Left colon (tissue), 2 donors: ENCODE results near the gene TCTN2. TPM values are rescaled to one million over a fixed set of nuclear protein-coding genes. Genes with fewer than 3 reads are reported as not detected.

Source experiments
- ATAC-seq: fragments of 200-7000 bp; cut with Tn5 transposase; one replicate; pipeline ENCODE4 v1.9.1; 2020; ENCODE audit warnings: mild to moderate bottlenecking, moderate library complexity
- DNase-seq, 2 donors: peaks; one replicate each; pipeline ENCODE4 v3.0.0-alpha.2; 2020
- intact Hi-C, 2 donors: fragments of 100-400 bp; cut with DNase I in 1 of 2; cut with micrococcal nuclease in 1 of 2; formaldehyde crosslinking; loops; one replicate each; pipeline versions ENCODE4 v1.11.2 to v1.14.0; 2022; cut with DNase I, micrococcal nuclease
- long read RNA-seq: library from polyadenylated mRNA; unstranded; transcript quantifications from one replicate; pipeline ENCODE4 v2.0.0, GENCODE V29; 2021
- total RNA-seq, 2 donors: library from RNA; stranded (reverse); fragmentation: NEBNext Ultra II Directional; extraction: Animal tissue kit (Norgen Biotek cat#: 25700); gene quantifications; one replicate each; pipeline ENCODE4 v1.2.1, GENCODE V29; 2021
- donor health status: DM: no; HTN: no; CAD: no.
- donor health status: DM: yes; HTN: yes; CAD: no.

Gene TCTN2
- 1 to 10 TPM; 4.8 to 6.0 TPM for total RNA-seq
- long read RNA-seq, result 0 reads

DNA sequence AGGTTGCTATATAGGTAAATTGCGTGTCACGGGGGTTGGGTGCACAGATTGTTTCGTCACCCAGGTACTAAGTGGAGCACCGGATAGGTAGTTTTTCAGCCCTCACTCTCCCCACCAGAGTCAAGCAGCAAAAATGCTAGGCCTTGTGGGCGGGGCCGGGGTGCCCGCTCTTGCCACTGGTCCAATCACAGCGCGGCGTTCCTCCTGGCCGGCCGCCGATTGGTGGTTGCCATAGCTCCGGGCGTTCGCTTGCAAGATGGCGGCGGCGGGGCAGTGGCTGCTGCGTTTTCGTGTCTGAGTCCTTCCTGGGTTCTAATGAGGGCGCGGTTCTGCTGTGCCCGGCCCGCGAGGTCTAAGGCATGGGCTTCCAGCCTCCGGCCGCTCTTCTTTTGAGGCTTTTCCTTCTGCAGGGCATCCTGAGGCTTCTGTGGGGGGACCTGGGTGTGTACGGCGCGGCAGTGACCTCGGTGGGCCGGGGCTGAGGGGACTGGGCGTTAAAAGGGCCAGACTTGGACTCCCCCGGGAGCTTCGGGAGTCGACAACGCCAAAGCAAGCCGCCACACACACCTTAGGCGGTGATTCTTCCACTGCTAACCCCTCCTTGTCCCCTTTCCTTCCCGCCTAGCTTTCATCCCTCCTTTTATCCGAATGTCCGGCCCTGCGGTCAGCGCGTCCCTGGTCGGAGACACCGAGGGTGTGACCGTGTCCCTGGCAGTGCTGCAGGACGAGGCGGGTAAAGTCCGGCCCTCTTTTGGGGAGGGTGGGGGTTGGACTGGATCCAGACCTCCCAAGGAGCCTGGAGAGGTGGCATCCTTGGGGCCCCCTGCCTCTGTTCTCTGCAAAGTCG is at the start of gene TCTN2:
TCTN2 (plus strand) TSS at position 232 of the 847 bp plus-strand sequence; CDS start at position 360, 128 bp downstream.
- ATAC-seq, result peak; percentile 100
- DNase-seq, result peak; percentile 93 to 96
- intact Hi-C loops, result no loop called here

DNA sequence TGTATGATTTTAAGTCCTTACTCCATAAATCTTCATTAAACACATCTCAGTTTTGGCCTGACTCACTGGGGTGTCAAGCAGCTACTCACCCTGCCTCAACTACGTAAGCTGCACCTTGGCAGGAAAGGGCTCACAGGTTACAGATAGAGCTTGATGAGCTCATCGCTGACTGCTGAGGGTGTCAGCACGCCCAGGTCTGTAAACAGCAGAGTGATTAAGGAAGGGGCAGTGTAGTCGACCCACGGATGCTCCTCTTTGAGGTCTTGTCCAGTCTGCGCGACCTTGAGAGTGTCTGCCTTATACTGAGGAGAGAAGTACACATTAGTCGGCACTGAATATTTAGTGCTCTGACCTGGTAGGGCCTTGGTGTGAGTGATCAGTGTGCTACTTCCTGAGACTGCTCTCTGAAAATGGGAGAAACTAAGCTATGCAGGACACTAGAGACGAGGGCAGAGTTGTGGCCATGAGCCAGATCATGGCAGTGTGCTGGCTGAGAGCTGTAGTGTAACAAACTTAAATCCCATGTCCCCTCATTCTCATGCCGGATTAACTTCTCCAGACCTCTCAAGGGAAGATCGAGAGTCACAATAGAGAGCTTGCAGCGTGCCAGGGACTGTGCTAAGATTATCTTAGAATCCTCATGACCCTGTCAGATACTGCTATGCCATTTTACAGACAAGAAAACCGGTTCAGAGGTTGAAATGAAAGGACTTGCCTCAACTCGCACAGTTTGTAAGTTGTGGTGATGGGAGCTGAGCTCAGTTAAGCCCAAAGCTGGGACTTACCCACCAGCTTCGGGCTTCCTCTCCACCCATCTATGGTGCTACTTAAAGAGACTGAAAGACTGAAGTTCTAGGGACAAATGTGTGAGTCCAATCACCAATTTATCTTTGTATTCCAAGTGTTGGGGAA is 49.0 kb upstream of the TCTN2 start:
- ATAC-seq (no peak), DNase-seq (no peak)
- intact Hi-C loops, result no loop called here

DNA sequence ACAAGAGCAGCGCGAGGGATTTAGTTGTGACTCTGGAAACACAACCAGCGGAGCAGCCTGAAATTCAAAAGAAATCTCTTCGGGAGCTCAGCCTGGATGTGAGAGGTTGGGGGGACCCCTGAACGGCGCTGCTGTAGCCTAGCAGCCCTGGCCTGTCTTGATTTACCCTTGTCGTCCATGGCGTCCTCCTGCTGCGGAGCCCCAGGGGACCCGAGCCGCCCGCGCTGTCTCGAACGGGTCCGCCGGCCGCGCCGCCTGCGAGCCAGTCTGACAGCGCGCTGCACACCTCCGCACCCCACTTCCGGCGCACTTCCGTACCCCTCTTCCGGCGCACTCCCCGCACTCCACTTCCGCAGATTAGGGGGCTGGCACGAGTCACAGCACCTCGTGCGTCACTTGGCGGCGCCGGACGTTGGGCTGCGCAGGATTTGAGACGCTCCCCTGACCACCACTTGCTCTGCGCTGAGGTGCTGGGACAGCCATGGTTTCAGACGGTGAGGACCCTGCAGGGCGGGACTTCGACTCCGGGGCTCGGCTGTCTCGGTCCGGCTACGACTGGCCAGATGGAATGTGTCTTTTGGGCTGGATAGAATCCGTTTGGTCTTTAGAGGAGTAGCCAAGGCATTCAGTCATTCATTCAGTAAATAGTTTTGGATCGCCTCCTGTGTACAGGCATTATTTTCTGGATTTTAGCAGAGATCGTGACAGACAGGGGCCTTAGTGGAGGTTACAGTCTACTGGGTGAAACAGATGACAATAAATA is 37.4 kb upstream of the TCTN2 start, which contains the start of the genes EIF2B1 and GTF2H3:
EIF2B1 (minus strand) TSS at position 308 of the 763 bp plus-strand sequence; CDS start at position 179, 129 bp downstream.
GTF2H3 (plus strand) TSS at position 451 of the 763 bp plus-strand sequence; CDS start at position 482, 31 bp downstream.
- DNase-seq (peak; percentile 97 to 98), ATAC-seq (peak; percentile 99)
- intact Hi-C loops, result no loop called here

DNA sequence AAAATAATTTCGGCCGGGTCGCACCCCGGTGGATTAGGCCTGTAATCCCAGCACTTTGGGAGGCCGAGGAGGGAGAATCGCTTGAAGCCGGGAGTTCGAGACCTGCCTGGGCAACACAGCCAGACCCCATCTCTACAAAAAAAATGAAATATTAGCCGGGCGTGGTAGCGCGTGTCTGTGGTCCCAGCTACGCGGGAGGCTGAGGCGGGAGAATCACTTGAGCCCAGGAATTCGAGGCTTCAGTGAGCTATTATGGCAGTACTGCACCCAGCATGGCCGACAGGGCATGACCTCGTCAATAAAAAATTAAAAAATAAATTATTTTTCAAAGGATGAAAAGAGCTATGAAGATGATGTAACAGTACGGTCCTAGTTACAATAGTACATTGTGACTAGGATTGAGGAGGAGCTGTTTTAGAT is 36.8 kb upstream of the TCTN2 start:
- ATAC-seq, result no peak
- peak in 1 of 2 donors; percentile 15 for DNase-seq
- intact Hi-C loops, result no loop called here

DNA sequence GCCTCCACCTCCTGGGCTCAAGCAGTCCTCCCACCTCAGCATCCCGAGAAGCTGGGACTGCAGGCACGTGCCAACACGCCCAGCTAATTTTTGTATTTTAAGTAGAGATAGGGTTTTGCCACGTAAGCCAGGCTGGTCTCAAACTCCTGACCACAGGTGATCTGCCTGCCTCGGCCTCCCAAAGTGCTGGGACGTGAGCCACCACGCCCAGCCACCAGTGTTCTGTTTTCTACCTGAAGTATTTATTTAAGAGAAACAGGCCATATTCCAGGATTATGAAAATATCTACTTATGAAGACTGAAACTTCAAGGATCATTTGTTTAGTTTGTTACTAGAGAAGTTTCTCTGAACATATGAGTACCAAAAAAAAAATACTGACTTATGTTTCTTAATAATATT is 27.0 kb upstream of the TCTN2 start:
- ATAC-seq, result no peak
- intact Hi-C loops, result no loop called here
- no peak for DNase-seq

DNA sequence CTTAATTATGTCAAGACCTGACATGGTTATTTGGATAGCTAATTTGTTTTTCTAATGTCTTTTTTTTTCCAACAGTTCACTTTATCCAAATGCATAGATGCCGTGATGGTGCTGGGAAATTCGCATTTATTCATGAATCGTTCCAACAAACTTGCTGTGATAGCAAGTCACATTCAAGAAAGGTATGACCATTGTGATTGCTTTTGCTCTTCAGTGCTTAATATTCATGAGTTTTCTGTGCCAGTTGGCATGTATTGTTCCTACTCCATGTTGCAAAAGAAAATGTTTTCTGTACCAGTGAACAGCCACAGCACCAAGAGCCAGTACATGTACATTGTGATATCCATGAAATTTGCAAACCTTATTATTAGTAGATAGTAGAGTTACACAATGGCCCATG is 25.5 kb upstream of the TCTN2 start:
- DNase-seq, result no peak
- ATAC-seq, result no peak
- intact Hi-C loops, result no loop called here

DNA sequence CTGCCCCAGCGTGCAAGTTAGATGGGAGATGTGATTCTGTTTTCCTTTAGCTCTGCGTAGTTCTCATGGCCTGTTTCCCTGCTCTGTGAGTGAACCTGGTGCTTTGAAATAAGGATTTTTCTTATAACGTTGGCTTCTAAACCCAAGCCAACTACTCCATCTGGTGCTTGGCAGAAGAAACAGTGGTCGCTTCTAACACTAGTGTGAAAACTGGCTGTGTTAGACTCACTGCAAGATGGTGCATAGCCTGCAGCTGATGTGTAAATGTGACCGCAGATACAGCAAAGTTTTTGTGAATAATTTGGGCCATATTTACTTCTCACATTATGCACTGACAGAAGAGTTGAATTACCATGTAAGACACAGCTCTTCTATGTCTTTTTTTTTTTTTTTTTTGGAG is 25.0 kb upstream of the TCTN2 start:
- intact Hi-C loops, result no loop called here
- ATAC-seq (no peak), DNase-seq (no peak)

DNA sequence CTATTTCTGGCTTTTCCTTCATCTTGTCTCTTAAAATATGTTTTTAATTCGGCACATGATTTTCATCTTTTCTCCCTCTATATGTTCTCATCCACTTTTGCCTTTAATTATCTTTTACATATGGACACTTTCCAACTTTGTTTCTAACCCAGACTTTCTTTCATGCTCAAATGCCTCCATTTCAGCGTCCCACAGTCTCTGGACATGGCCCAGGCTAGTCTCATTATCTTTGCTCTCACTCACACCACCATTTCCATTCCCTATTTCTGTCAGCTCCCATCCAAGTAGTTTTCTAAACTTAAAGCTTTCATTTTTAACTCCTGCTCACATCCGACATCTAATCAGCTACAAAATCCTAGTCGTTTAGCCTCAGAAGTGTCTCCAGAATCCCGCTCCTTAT is 22.5 kb upstream of the TCTN2 start:
- DNase-seq (no peak), ATAC-seq (no peak)
- intact Hi-C loops, result no loop called here

DNA sequence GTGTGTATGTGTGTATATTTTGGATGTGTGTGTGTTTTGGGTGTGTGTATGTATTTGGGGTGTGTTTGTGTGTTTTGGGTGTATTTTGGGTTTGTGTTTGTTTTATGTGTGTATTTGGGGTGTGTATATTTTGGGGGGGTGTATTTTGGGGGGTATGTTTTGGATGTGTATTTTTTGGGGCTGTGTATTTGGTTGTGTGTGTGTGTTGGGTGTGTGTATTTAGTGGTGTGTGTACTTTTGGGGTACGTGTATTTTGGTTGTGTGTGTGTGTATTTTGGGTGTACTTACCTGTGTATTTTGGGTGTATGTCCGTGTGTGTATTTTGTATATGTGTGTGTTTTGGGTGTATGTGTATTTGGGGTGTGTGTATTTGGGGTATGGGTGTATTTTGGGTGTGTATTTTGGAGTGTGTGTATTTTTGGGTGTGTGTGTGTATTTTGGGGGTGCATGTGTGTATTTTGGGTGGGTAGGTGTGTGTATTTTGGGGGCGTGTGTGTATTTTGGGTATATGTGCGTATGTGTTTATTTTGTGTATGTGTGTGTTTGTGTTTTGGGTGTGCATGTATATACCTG is 16.7 kb upstream of the TCTN2 start:
- no peak for DNase-seq
- intact Hi-C loops, result no loop called here
- ATAC-seq, result no peak

DNA sequence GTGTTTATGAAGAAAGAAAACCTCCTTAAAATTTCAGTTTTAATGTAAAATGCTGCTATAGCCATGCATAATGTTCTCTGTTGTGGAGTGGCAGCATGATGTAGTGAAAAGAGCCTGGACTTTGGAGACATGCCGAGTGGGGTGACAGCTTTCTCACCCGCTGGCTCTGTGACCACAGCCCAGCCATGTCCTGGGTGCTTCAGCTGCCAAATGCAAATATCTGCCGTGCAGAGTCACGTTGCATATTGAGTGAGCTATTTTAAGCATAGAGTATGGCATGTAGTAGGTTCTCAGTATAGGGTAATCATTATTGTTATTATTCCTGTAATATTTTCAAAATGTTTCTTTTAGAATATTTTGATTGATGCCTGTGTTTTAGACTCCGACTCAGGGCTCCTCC is 15.5 kb upstream of the TCTN2 start:
- ATAC-seq (no peak), DNase-seq (no peak)
- intact Hi-C loops, result no loop called here

DNA sequence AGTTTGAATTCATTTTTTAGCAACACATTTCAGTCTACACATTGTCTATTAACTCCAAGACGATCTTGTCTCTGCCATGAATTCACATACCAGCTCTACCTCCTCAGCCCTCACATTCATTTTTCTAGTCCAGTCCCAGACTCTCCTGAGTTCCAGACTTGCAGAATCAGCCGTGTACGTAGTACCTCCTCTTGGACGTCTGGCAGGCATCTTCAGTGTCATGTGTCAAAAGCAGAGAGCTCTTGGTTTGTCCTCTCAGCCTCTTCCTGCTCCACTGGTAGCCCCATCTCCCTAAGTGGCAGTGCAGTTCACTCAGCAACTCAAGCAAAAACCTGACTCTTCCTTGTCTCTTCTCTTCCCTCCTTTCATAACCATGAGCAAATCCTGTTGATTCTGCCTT is 14.5 kb upstream of the TCTN2 start:
- ATAC-seq, result no peak
- DNase-seq, result no peak
- intact Hi-C loops, result no loop called here

DNA sequence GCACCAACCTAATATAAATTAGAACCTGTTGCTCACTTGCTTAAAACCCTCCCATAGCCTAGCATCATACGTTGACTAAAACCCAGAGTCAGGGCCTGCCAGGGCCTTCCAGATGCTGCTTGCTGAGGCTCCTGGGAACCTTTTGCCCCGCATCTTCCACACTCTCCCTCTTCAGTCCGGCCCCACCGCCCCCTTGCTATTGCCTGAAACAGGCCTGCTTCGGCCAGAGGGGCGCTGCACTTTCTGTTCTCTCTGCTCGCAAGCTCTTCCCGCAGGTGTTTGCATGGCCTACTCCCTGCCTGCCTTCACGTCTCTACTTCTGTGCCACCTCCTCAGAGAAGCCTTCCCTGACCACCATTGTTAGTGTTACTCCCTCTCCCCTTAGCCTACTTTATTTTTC is 13.7 kb upstream of the TCTN2 start:
- intact Hi-C loops, result no loop called here
- no peak for ATAC-seq
- no peak for DNase-seq

DNA sequence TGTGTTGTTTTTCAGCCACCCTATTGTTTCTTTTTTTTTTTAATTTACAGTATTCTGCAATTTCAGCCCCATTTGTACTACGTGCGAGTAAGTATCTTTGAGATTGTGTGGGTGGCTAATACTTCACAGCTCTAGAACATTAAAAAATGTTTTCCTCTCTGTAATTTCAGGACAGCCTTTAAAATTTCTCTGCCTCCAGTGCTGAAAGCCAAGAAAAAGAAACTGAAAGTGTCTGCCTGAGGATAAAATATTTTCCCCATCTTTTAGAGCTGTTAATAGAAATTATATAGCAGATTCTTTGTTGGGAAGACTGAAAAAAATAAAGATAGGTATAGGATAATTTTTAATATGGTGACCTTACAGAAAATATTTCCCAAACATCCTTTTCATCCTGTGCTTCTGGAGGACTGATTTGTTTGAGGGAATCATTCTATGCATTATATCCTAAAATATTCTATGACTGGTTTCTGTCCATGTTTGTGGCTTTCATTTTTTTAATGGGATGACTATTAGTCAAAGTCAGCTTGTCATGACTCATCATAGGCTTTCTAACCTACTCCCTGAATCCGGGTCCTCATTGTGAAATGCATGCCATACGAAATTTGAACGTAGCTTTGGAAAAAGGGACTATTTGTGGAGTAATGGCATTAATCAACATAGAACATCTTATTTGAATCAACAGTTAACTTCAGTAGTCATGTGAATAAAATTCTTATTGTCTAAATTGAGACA is 10.8 kb upstream of the TCTN2 start:
- DNase-seq (no peak), ATAC-seq (no peak)
- intact Hi-C loops, result no loop called here

DNA sequence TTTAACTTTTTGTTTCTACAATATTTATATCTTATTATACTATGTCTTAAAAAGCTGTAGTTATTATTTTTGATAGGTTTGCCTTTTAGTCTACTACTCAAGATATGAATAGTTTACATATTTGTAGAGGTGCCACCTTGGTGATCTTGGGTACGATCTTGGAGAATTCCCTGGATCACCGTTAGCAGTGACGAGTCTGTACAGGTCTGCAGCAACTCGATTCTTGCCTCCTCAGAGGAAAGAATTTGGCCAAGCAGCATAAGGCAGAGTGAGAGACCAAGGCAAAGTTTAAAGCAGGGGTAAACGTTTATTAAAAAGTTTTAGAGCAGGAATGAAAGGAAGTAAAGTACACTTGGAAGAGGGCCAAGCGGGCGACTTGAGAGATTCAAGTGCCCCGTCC is 3.1 kb upstream of the TCTN2 start:
- DNase-seq, result no peak
- ATAC-seq, result no peak
- intact Hi-C loops, result no loop called here

DNA sequence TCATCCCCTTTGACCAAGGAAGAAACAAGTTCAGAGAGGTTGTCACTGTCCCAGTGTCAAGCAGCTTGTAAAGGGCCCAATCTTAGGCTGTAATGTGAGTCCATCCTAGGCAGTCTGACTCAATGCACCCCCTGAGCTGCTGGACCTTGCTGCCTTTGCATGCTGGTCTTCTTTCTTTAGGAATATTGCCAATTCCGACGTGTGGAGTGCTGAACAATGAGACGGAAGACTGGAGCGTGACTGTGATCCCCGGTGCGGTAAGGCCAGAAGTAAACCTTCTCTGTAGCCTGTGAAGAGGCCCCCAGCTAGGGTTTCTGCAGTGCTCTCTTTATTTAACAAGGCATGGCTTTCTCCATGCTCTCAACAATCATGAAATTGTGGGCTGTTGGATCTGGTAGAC is 963 bp downstream of the TCTN2 start:
- intact Hi-C loops, result no loop called here
- DNase-seq (no peak), ATAC-seq (no peak)

DNA sequence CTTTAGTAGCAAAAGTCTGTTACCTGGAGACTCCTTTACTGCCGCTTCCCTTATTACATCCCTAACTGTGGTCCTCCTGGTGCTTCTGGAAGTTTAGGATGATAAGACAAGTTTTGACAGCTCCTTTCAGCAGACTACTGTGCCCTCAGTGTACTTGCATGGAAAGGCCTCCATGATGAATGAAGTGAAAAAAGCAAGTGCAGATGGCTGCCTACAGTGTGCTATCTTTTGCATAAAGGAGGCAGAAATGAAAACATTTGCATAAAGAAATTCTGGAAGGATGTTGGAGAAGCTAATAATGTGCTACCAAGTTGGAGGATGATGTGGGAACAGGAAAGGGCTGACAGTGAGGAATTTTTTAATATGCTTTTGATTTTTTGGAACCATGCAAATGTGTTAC is 4.5 kb downstream of the TCTN2 start:
- intact Hi-C loops, result no loop called here
- no peak for ATAC-seq
- no peak for DNase-seq

DNA sequence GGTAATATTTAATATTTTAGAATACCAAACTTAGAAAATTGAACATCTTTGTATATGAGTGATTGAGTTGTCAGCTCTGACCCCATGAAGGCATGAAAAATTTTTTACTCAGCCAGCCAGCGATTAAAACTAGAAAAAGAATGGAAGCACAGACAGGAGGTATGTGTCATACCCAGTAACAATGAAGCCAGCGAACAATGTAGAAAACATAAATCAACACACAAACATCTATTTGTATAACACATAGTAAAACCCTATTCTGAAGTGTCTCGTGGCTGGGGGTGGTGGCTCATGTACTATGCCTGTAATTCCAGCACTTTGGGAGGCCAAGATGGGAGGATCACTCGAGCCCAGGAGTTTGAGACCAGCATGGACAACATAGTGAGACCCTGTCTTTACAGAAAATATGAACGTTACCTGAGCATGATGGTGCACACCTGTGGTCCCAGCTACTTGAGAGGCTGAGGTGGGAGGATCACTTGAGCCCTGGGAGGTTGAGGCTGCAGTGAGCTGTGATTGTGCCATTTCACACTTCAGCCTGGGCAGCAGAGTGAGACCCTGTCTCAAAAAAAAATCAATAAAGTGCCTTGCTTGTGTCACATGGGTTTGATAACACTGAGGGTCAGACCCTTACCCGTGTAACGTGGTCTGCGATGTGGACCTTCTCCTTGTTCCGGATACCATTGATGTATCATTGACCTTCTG is 5.9 kb downstream of the TCTN2 start:
- intact Hi-C loops, result no loop called here
- DNase-seq, result no peak
- ATAC-seq, result no peak
